Liver (tissue), 9 donors: ENCODE results near the gene KRTAP9-3. TPM values are rescaled to one million over a fixed set of nuclear protein-coding genes. Genes with fewer than 3 reads are reported as not detected.

Experiments used
- DNase-seq: peaks from one replicate; pipeline ENCODE4 v3.0.0-alpha.2; 2017; ENCODE audit warnings: low spot score
- H3K27ac ChIP-seq, 2 donors: one replicate each; pipeline ENCODE4 v1.7.0; 2013; ENCODE audit warnings: inconsistent platforms in 2 of 2, low read length in 2 of 2, control low read depth in 1 of 2, low read depth in 1 of 2, mild to moderate bottlenecking in 1 of 2
- H3K27me3 ChIP-seq, 4 donors: one replicate each; pipeline versions ENCODE4 v1.6.1 to v1.7.0; 2013; ENCODE audit warnings: low read length in 3 of 4, inconsistent platforms in 1 of 4, mild to moderate bottlenecking in 1 of 4, moderate library complexity in 1 of 4; ENCODE audit not compliant: control insufficient read depth in 4 of 4, insufficient read depth in 4 of 4
- H3K36me3 ChIP-seq, 4 donors: one replicate each; pipeline versions ENCODE4 v1.6.1 to v1.7.0; 2013; ENCODE audit warnings: low read length in 3 of 4, mild to moderate bottlenecking in 3 of 4, low read depth in 1 of 4, moderate library complexity in 1 of 4; ENCODE audit not compliant: control insufficient read depth in 4 of 4, insufficient read depth in 3 of 4
- H3K4me1 ChIP-seq, 4 donors: one replicate each; pipeline versions ENCODE4 v1.6.1 to v1.7.0; 2013; ENCODE audit warnings: low read length in 3 of 4, mild to moderate bottlenecking in 3 of 4, moderate library complexity in 1 of 4; ENCODE audit not compliant: control insufficient read depth in 4 of 4, insufficient read depth in 4 of 4
- H3K4me3 ChIP-seq, 3 donors: one replicate each; pipeline versions ENCODE4 v1.6.1 to v1.7.0; 2013; ENCODE audit warnings: low read length in 3 of 3, control low read depth in 1 of 3, low read depth in 1 of 3, mild to moderate bottlenecking in 1 of 3
- H3K9ac ChIP-seq, 2 donors: one replicate each; pipeline ENCODE4 v1.7.0; 2013; ENCODE audit warnings: low read length in 2 of 2, mild to moderate bottlenecking in 2 of 2, moderate library complexity in 2 of 2, control low read depth in 1 of 2, low read depth in 1 of 2
- H3K9me3 ChIP-seq, 4 donors: one replicate each; pipeline versions ENCODE4 v1.6.1 to v1.7.0; 2013; ENCODE audit warnings: low read length in 3 of 4; ENCODE audit not compliant: control insufficient read depth in 4 of 4
- ATF3 ChIP-seq: IDR thresholded peaks from 2 replicates; pipeline ENCODE4 v1.6.1; 2016; ENCODE audit warnings: antibody characterized with exemption
- CTCF ChIP-seq: fragments of 150-350 bp; IDR thresholded peaks from 2 replicates; pipeline ENCODE4 v1.5.1; 2017; ENCODE audit warnings: improper control_type of control experiment, low read depth, low read length; ENCODE audit not compliant: missing input control
- EGR1 ChIP-seq, 2 donors: IDR thresholded peaks; 2 replicates each; pipeline ENCODE4 v1.6.1; 2016 to 2018; ENCODE audit warnings: antibody characterized with exemption in 2 of 2, low read depth in 2 of 2
- FOXA1 ChIP-seq: IDR thresholded peaks from 2 replicates; pipeline ENCODE4 v1.6.1; 2016; ENCODE audit warnings: antibody characterized with exemption
- FOXA2 ChIP-seq: IDR thresholded peaks from 2 replicates; pipeline ENCODE4 v1.6.1; 2016; ENCODE audit warnings: antibody characterized with exemption
- GABPA ChIP-seq, 2 donors: IDR thresholded peaks in 1 of 2; conservative IDR thresholded peaks in 1 of 2; 2 replicates each; pipeline ENCODE4 v1.6.1; 2016; ENCODE audit warnings: antibody characterized with exemption in 2 of 2, mild to moderate bottlenecking in 1 of 2, moderate library complexity in 1 of 2
- HNF4A ChIP-seq, 2 donors: conservative IDR thresholded peaks; 2 replicates each; pipeline ENCODE4 v1.6.1; 2016; ENCODE audit warnings: antibody characterized with exemption in 2 of 2, mild to moderate bottlenecking in 2 of 2
- HNF4G ChIP-seq: IDR thresholded peaks from 2 replicates; pipeline ENCODE4 v1.6.1; 2016; ENCODE audit warnings: antibody characterized with exemption
- JUND ChIP-seq, 2 donors: IDR thresholded peaks; 2 replicates each; pipeline ENCODE4 v1.6.1; 2016; ENCODE audit warnings: antibody characterized with exemption in 2 of 2
- MAX ChIP-seq: IDR thresholded peaks from 2 replicates; pipeline ENCODE4 v1.6.1; 2016; ENCODE audit warnings: antibody characterized with exemption
- NR2F2 ChIP-seq: IDR thresholded peaks from 2 replicates; pipeline ENCODE4 v1.6.1; 2016; ENCODE audit warnings: antibody characterized with exemption
- RAD21 ChIP-seq, 2 donors: IDR thresholded peaks; 2 replicates each; pipeline ENCODE4 v1.6.1; 2016; ENCODE audit warnings: antibody characterized with exemption in 2 of 2, mild to moderate bottlenecking in 2 of 2
- REST ChIP-seq: IDR thresholded peaks from 2 replicates; pipeline ENCODE4 v1.6.1; 2016; ENCODE audit warnings: antibody characterized with exemption, mild to moderate bottlenecking
- RXRA ChIP-seq, 2 donors: IDR thresholded peaks; 2 replicates each; pipeline ENCODE4 v1.6.1; 2017 to 2018; ENCODE audit warnings: antibody characterized with exemption in 2 of 2, mild to moderate bottlenecking in 1 of 2
- SP1 ChIP-seq: IDR thresholded peaks from 2 replicates; pipeline ENCODE4 v1.6.1; 2018; ENCODE audit warnings: antibody characterized with exemption, mild to moderate bottlenecking
- TAF1 ChIP-seq: conservative IDR thresholded peaks from 2 replicates; pipeline ENCODE4 v1.6.1; 2016; ENCODE audit warnings: antibody characterized with exemption, mild to moderate bottlenecking
- YY1 ChIP-seq: IDR thresholded peaks from 2 replicates; pipeline ENCODE4 v1.6.1; 2016; ENCODE audit warnings: antibody characterized with exemption, mild to moderate bottlenecking
- ZBTB33 ChIP-seq: IDR thresholded peaks from 2 replicates; pipeline ENCODE4 v1.6.1; 2016; ENCODE audit warnings: antibody characterized with exemption
- WGBS: extraction: QIAGEN DNeasy Blood & Tissue Kit; methylation state at CpG from one replicate; pipeline ENCODE4 v1.1.7; 2013; 5-methylcytosine and 5-hydroxymethylcytosine counted together
- polyA plus RNA-seq, 2 donors: library from polyadenylated mRNA; stranded (reverse) in 1 of 2; unstranded in 1 of 2; fragments of 200-250 nt in 1 of 2; fragments of >200 nt in 1 of 2; fragmentation: Nextera tagmentation in 1 of 2; extraction: Ambion mirVana in 1 of 2; gene quantifications; one replicate each; pipeline versions ENCODE4 v1.2.1 to v1.2.3, GENCODE V29; 2013 to 2015
- total RNA-seq, 2 donors: library from RNA; depleted of rRNA; stranded (reverse); fragments of >200 nt; gene quantifications; one replicate each; pipeline ENCODE4 v1.2.3, GENCODE V29; 2014
- donor health status: healthy.
- donor health status: healthy.
- donor health status: healthy.
- donor health status: healthy.
- donor health status: healthy.

The KRTAP9-3 gene
- total and polyA plus RNA-seq, 4 donors = not detected

- 61% methylated on average over 5 of the region's 5 CpGs for WGBS
- Histone ChIP-seq H3K27me3 (no peaks in the 10 kb centered on the region), H3K27ac (no peak overlapping the region), H3K36me3 (no peaks in the 10 kb centered on the region), H3K4me1 (no peaks in the 10 kb centered on the region), H3K9ac (no peak overlapping the region), H3K4me3 (no peak overlapping the region), H3K9me3 (no peaks in the 10 kb centered on the region)
- TF ChIP-seq MAX (no peak), GABPA (IDR thresholded peaks at IDR 0.05 in 1 of 2, conservative IDR thresholded peaks at IDR 0.05 in 1 of 2) (no peak), JUND (IDR thresholded peaks at IDR 0.05) (no peak), TAF1 (no peak), NR2F2 (no peak), ZBTB33 (no peak), FOXA2 (no peak), YY1 (no peak), SP1 (no peak), RAD21 (IDR thresholded peaks at IDR 0.05) (no peak), HNF4G (no peak), HNF4A (conservative IDR thresholded peaks at IDR 0.05) (no peak), EGR1 (IDR thresholded peaks at IDR 0.05; ENCODE audit: low read depth in 2 of 2) (no peak), CTCF (no peak), RXRA (IDR thresholded peaks at IDR 0.05) (no peak), FOXA1 (no peak), REST (no peak), ATF3 (no peak)
- DNase-seq = no peak
These were observed 32.7 kb upstream of the KRTAP9-3 start for GRCh38 chr17:41199421-41200078.
